Keratinocyte (primary cell): Measurements from ENCODE around the gene NMT1. TPM values are rescaled to one million over a fixed set of nuclear protein-coding genes. Genes with fewer than 3 reads are reported as not detected.

ENCODE experiments used
- DNase-seq: peaks from one replicate; pipeline ENCODE4 v3.0.0-alpha.2; 2011; ENCODE audit warnings: low read depth, missing footprints, low spot score
- FAIRE-seq: peaks from 2 replicates; lab custom pipeline; 2011; peaks lifted over from hg19 to GRCh38; lab: Jason Lieb, UNC
- H2AFZ ChIP-seq: 2 replicates; pipeline ENCODE4 v1.6.0; 2012; ENCODE audit warnings: low read length, control low read depth, inconsistent platforms; ENCODE audit not compliant: control insufficient read depth
- H3K27ac ChIP-seq: 2 replicates; pipeline ENCODE4 v1.5.1; 2011; ENCODE audit warnings: low read length; ENCODE audit not compliant: control insufficient read depth, insufficient read depth
- H3K27me3 ChIP-seq: 3 replicates; pipeline ENCODE4 v1.6.0; 2011; ENCODE audit warnings: low read length; ENCODE audit not compliant: control insufficient read depth, insufficient read depth; ENCODE audit errors: extremely low read depth
- H3K36me3 ChIP-seq, 2 experiments: 2 replicates in 1 of 2; 3 replicates in 1 of 2; pipeline ENCODE4 v1.5.1; 2011; ENCODE audit warnings: low read length in 2 of 2, mild to moderate bottlenecking in 1 of 2; ENCODE audit not compliant: control insufficient read depth in 2 of 2, insufficient read depth in 2 of 2; ENCODE audit errors: extremely low read depth in 1 of 2
- H3K4me1 ChIP-seq: 3 replicates; pipeline ENCODE4 v1.5.1; 2011; ENCODE audit warnings: low read length; ENCODE audit not compliant: control insufficient read depth, insufficient read depth; ENCODE audit errors: extremely low read depth
- H3K4me2 ChIP-seq: 3 replicates; pipeline ENCODE4 v1.6.0; 2011; ENCODE audit warnings: low read depth, low read length; ENCODE audit not compliant: control insufficient read depth, insufficient read depth; ENCODE audit errors: extremely low read depth
- H3K4me3 ChIP-seq, 3 experiments: fragments of 200-600 bp in 1 of 3; sonication (generic) in 1 of 3; 2 replicates in 2 of 3; 3 replicates in 1 of 3; pipeline ENCODE4 v1.5.1; 2011 to 2016; ENCODE audit warnings: low read length in 3 of 3, mild to moderate bottlenecking in 3 of 3, control low read depth in 2 of 3, inconsistent platforms in 1 of 3, low read depth in 1 of 3, mixed read lengths in 1 of 3, mixed run types in 1 of 3, moderate library complexity in 1 of 3; ENCODE audit not compliant: control insufficient read depth in 2 of 3, insufficient read depth in 2 of 3; ENCODE audit errors: extremely low read depth in 1 of 3
- H3K79me2 ChIP-seq: 2 replicates; pipeline ENCODE4 v1.6.0; 2012; ENCODE audit warnings: low read length; ENCODE audit not compliant: control insufficient read depth, insufficient read depth
- H3K9ac ChIP-seq: 3 replicates; pipeline ENCODE4 v1.6.0; 2011; ENCODE audit warnings: low read length; ENCODE audit not compliant: control insufficient read depth, insufficient read depth; ENCODE audit errors: extremely low read depth
- H3K9me1 ChIP-seq: 3 replicates; pipeline ENCODE4 v1.6.0; 2011; ENCODE audit warnings: low read length; ENCODE audit not compliant: control insufficient read depth, insufficient read depth; ENCODE audit errors: extremely low read depth
- H3K9me3 ChIP-seq: 2 replicates; pipeline ENCODE4 v1.5.1; 2012; ENCODE audit warnings: low read depth, low read length; ENCODE audit not compliant: control insufficient read depth
- H4K20me1 ChIP-seq: 3 replicates; pipeline ENCODE4 v1.6.0; 2011; ENCODE audit warnings: low read length; ENCODE audit not compliant: control insufficient read depth, insufficient read depth; ENCODE audit errors: extremely low read depth
- CTCF ChIP-seq, 3 experiments: IDR thresholded peaks in 1 of 3; conservative IDR thresholded peaks in 1 of 3; optimal IDR thresholded peaks in 1 of 3; 2 replicates in 2 of 3; 3 replicates in 1 of 3; pipeline versions ENCODE3 to v1.5.1; 2011; ENCODE audit warnings: low read length in 3 of 3, mild to moderate bottlenecking in 3 of 3, moderate library complexity in 2 of 3, control low read depth in 1 of 3, inconsistent platforms in 1 of 3; ENCODE audit not compliant: insufficient read depth in 2 of 3; ENCODE audit errors: extremely low read depth in 1 of 3
- EZH2 ChIP-seq: IDR thresholded peaks from one replicate; pipeline ENCODE4 v1.6.1; 2012; ENCODE audit warnings: inconsistent platforms, mild to moderate bottlenecking, low read length, moderate library complexity
- dilution Hi-C: fragments of 300-500 bp; cut with MboI; formaldehyde crosslinking; loops from one replicate; pipeline ENCODE4 v1.7.0; 2020; ENCODE audit warnings: low sequenced_read_pairs; ENCODE audit not compliant: extremely low pct_ligation_motif_present
- polyA plus RNA-seq, 5 experiments: library from polyadenylated mRNA; depleted of rRNA in 3 of 5; stranded (reverse) in 3 of 5; stranded (forward) in 1 of 5; unstranded in 1 of 5; fragments of >200 nt; gene quantifications; 1 replicate in 1 of 5; 2 replicates in 3 of 5; 3 replicates in 1 of 5; pipeline versions ENCODE4 v1.2.1 to v1.2.3, GENCODE V29; 2011 to 2012; ENCODE audit warnings: missing spikeins in 2 of 5, low read depth in 1 of 5, low replicate concordance in 1 of 5

The NMT1 gene
- polyA plus RNA-seq, 1 donor (not counting 4 experiments of a cell fraction or from before 2014, with no cell fraction given): 101 TPM

- no peaks in the 10 kb centered on the region for H3K27me3 ChIP-seq
Observed at GRCh38 chr17:45103269-45103795, 42.2 kb downstream of the NMT1 start.

GRCh38 chr17:45104029-45104428 lies 42.9 kb downstream of the NMT1 start:
- H3K4me2 ChIP-seq: no peak overlapping the region
- peaks cover 57 to 66% of the 10 kb centered on the region in 2 experiments for H3K36me3 ChIP-seq

More at GRCh38 chr17:45103269-45103795, 42.2 kb downstream of the NMT1 start:
- Histone ChIP-seq H3K79me2 (no peaks in the 10 kb centered on the region), H3K4me2 (no peak overlapping the region), H4K20me1 (peaks cover 6% of the 10 kb centered on the region), H3K4me1 (peaks cover 34% of the 10 kb centered on the region), H2AFZ (no peak overlapping the region), H3K9me1 (no peaks in the 10 kb centered on the region), H3K9me3 (no peaks in the 10 kb centered on the region), H3K36me3 (peaks cover 56 to 72% of the 10 kb centered on the region in 2 experiments), H3K9ac (no peak overlapping the region), H3K4me3 (no peak overlapping the region), H3K27ac (peak overlapping the region; percentile 45)
- no peak for DNase-seq
- FAIRE-seq: no peak
- dilution Hi-C loops: no loop called here
- TF ChIP-seq CTCF (optimal IDR thresholded peaks at IDR 0.05 in 1 of 3, IDR thresholded peaks at IDR 0.05 in 1 of 3, conservative IDR thresholded peaks at IDR 0.05 in 1 of 3; ENCODE audit: extremely low read depth in 1 of 3, insufficient read depth in 2 of 3, low read length in 3 of 3): no peak
- no peak for TF ChIP-seq EZH2

More at GRCh38 chr17:45104029-45104428, 42.9 kb downstream of the NMT1 start:
- H3K4me3 ChIP-seq: no peak overlapping the region
- no peak overlapping the region for H3K27ac ChIP-seq
- H3K4me1 ChIP-seq: peaks cover 27% of the 10 kb centered on the region
- no peaks in the 10 kb centered on the region for H3K79me2 ChIP-seq
- DNase-seq (no peak), FAIRE-seq (no peak)
- peaks cover 9% of the 10 kb centered on the region for H4K20me1 ChIP-seq
- H3K9ac ChIP-seq: no peak overlapping the region
- H2AFZ ChIP-seq: no peak overlapping the region
- dilution Hi-C loops: no loop called here
- H3K27me3 ChIP-seq: no peaks in the 10 kb centered on the region
- TF ChIP-seq EZH2: no peak
- no peak for TF ChIP-seq CTCF (optimal IDR thresholded peaks at IDR 0.05 in 1 of 3, IDR thresholded peaks at IDR 0.05 in 1 of 3, conservative IDR thresholded peaks at IDR 0.05 in 1 of 3; ENCODE audit: extremely low read depth in 1 of 3, insufficient read depth in 2 of 3, low read length in 3 of 3)
- no peaks in the 10 kb centered on the region for H3K9me3 ChIP-seq
- H3K9me1 ChIP-seq: no peaks in the 10 kb centered on the region
